DOHH2 (cell line): ENCODE data around the gene BABAM2.

ENCODE experiments used
- CTCF ChIP-seq: fragments of 200-600 bp; sonication (generic); IDR thresholded peaks from one replicate; pipeline ENCODE4 v1.5.1; 2014; ENCODE audit warnings: antibody characterized with exemption, mild to moderate bottlenecking, low read depth, low read length; ENCODE audit not compliant: poor library complexity, severe bottlenecking
- EZH2phosphoT487 ChIP-seq: fragments of 200-600 bp; sonication (generic); IDR thresholded peaks from 2 replicates; pipeline ENCODE4 v1.6.1; 2017; ENCODE audit warnings: borderline replicate concordance, mild to moderate bottlenecking, antibody characterized with exemption, low read length, moderate library complexity, mixed read lengths

GRCh38 chr2:27959496-27959895 is 69.0 kb downstream of the BABAM2 start:
- TF ChIP-seq CTCF (no peak), EZH2phosphoT487 (no peak)
